HG03432 (cell line): ENCODE measurements around the gene FNTB.
"Not testable (repeated sequence)": the region's sequence is repeated elsewhere in the genome, so short reads cannot be mapped to it uniquely, and the experiment has no call there.

ENCODE experiments used
- ATAC-seq: cut with Tn5 transposase; IDR thresholded peaks from one replicate; pipeline ENCODE4 v1.9.1; 2021; ENCODE audit warnings: mild to moderate bottlenecking, moderate library complexity; ENCODE audit not compliant: unreplicated experiment

The FNTB gene

GRCh38 chr14:65080960-65081747 lies 94.5 kb downstream of the FNTB start:
- no peak for ATAC-seq

- ATAC-seq, result no peak
Measured at GRCh38 chr14:65082930-65083329, 96.2 kb downstream of the FNTB start.

DNA sequence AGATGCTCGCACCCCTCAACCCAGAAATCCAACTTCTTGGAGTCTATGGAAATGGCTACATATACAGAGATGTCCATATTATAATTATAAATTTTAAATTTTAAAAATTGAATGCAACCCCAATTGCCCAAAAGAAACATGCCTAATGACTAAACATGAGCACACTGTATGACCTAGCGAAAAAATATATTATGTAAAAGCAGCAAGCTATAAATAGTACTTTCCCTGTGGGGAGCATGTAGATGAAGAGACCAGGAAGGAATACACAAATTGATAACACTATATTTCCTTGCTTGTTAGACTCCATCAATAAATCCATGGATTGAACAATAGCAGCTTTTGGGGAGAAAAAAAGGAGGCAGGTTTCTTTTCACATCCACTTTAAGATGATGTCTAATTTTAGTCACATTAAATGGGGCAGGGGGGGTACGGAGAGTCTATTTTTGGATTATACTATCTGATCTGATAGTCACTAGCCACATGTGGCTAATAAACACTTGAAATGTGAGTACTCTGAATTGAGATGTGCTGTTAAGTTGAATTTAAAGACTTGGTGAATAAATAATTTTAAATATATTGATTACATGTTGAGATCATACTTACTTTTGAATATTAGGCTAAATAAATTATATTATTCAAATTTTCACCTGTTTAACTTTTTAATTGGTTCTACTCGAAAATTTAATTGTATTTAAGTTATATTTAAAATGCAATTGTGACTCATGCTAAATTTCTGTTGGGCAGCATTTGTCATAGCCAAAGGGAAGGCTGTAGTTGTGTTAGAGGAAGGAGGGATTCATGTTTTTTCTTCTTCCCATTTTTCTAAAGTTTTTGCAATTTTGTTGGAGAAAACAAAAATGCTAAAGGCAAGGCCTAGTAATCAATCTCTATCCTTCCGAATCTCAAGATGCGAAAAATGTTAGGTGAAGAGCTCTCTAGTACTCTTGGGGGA lies 98.1 kb downstream of the FNTB start:
- no peak for ATAC-seq

DNA sequence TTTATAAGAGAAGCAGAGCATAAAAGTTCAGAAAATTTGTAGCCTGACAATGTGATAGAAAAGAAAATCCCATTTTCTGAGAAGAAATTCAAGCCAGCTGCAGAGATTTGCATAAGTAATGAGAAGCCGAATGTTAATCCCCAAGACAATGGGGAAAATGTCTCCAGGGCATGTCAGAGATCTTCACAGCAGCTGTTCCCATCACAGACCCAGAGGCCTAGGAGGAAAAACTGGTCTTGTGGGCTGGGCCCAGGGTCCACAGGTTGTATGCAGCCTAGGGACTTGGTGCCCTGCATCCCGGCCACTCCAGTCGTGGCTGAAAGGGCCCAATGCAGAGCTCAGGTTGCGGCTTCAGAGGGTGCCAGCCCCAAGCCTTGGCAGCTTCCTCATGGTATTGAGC lies 100.0 kb downstream of the FNTB start:
- not testable (repeated sequence) for ATAC-seq

DNA sequence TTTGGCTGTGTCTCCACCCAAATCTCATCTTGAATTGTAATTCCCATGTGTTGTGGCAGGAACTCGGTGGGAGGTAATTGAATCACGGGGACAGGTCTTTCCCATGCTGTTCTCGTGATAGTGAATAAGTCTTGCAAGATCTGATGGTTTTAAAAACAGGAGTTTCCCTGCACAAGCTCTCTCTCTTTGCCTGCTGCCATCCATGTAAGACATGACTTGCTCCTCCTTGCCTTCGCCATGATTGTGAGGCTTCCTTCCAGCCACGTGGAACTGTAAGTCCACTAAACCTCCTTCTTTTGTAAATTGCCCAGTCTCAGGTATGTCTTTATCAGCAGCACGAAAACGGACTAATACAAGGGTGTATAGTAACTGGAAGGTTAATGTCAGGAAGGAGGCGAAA lies 101.1 kb downstream of the FNTB start:
- not testable (repeated sequence) for ATAC-seq

- ATAC-seq, result no peak
Measured at GRCh38 chr14:65092349-65092748, 105.7 kb downstream of the FNTB start.

- no peak for ATAC-seq
Measured at GRCh38 chr14:65095633-65096205, 109.0 kb downstream of the FNTB start.

DNA sequence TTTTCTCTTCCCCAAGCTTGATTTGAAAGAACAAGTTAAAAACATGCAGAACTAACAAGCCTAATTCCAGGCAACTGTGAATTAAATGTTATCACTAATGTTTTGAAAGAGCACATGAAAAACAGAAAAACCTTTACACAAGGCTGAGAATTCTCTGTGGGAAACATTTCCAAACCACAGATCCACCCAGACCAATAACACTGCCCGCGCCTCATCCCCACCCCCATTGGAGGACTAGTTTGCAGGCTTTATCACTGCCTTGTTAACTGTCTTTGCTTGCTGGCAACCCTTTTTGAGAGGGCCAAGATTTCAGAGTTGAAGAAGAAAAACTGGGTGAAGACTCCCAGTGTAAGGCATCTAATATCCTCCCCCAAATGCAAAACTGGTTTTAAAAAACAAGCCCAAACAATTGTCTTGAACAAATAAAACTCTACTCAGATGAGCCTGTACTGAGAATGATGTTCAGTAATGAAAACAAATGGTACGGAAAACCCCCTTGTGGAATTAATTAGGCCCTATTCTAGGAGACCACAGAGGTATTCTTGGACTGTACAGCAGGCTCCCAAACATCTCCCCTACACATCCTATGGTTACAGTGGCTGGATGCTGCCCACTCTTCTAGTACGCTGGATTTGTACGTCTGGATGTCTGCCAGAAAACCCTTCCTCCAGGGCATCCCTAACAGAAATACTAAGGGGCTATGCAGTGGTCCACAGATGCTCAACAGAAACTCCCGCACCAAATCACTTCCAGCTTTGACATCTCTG lies 109.8 kb downstream of the FNTB start:
- ATAC-seq, result no peak

- no peak for ATAC-seq
Measured at GRCh38 chr14:65098586-65098985, 111.9 kb downstream of the FNTB start.

DNA sequence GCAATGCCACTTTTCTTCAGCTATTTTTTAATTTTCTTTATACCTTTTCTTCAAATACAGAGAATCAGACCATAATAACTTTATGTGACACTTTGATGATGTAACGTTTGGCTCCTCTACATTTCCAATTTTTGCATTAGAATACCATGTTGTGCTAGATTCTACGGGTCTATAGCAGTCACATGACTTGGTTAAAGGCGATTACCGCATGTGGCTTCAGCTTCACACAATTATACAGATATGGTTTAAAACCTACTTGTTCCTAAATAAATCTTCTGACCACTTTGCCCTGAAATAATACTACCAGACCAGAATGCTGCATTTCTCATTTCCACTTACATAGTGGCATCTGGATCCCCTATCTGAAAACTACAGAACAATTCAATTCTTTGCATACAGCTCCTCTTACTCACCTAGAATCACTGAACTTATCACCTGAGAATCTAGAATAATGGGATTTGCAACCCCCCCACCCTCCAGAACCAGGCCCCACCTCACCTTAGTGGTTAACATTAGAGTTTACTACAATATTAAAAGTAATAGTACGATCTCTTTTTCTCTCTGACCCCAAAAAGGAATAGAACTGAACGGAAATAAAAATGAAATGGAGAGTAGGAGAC lies 114.3 kb downstream of the FNTB start:
- no peak for ATAC-seq

- peak; percentile 29 for ATAC-seq
Measured at GRCh38 chr14:65101631-65102440, 115.1 kb downstream of the FNTB start.

DNA sequence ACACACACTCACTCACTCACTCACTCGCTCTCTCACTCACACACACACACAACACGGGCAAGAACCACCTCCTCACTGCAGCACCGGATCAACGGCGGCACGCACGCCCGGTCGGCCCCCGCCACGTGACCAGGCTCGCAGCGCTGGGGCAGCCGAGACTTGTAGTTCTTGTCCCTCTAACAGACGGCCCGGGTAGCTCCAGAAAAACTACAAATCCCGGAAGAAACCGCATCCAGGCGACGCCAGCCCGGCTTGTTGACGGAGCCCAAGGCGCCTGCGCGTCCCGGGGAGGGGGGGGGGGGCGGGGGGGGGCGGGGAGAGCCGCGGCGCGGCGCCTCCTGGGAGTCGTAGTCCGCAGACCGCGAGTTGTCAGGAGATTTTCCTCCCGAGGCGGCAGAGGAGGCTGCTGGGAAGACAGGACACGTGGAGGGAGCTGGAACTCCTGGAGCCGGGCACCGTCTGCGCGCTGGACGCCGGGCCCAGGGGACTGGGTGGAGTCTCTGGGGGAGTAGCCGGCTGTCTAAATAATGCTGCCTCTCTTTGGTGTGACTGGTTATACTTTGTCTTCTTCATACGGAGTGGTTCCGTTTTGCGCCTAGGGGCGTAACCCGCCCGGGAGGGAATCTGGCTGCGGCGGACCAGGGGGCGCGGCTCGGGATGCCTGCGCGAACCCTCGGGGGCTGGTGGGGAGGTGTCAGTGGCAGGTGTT lies 115.9 kb downstream of the FNTB start, which contains the start of gene MAX:
MAX (minus strand) TSS at position 77 of the 709 bp plus-strand sequence. CDS start 178 bp downstream, outside the sequence.
- peak; percentile 91 for ATAC-seq

DNA sequence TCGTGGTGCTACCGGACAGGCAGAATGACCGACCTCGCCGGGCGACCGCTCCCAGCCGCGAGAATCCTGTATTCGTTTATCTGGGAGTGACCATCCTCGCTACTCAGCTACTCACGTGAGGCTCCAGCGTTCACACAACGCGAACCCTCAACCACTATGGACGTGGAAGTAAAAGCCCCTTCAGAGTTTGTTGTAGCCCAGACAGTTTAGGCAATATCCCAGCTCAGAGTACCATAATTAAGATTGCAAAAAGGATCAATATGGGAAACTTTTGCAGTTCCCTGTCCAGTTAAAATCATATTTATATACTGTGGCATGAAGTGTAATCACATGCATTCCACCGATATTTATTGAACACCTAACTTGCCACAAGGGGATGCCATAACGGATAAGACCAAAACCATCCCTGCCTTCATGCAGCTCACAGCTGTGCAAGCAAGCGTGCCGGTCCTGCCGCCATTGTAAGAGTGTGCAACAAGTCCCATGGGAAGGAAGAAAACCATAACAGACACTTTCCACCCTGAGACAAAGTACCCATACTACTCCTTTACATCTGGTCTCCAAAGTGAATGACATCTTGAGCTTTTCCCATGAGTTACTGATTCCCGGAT lies 116.6 kb downstream of the FNTB start:
- no peak for ATAC-seq

DNA sequence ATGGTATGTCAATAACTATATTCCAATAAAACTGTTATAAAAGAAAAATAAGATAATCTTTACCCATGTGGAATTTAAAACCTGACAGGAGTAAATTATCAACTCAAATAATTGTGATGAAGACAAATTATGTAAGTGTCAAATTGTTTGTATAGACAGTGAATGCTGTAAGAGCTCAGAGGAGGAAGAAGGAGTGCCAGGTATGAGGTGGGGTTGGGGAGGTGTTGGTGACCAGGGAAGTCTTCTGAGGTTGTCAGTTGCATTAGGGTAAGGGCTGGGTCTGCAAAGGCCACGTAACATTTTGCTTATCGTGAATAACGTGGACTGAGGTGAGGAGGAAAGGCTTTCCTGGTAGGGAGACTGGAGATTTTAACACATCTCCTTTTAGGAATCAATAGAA lies 118.1 kb downstream of the FNTB start:
- no peak for ATAC-seq

GRCh38 chr14:65106316-65106715 lies 119.6 kb downstream of the FNTB start:
- no peak for ATAC-seq

DNA sequence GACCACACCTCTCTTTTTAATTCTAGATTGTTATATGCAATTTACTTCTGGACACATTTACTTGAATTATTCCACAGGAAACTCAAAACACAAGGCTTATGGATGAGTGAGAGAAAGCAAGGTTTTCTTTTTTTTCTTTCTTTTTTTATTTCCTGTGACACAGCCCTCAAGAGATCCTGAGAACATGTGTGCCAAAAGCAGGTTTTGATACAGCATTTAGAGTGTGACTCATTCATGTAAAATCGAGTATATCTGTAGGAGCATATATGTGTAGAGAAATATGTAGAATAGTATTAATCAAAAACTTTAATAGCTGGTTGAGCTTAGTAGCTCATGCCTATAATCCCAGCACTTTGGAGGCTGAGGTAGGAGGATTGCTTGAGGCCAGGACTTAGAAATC lies 120.0 kb downstream of the FNTB start:
- ATAC-seq, result no peak

GRCh38 chr14:65107200-65107599 lies 120.5 kb downstream of the FNTB start:
- ATAC-seq, result no peak

- no peak for ATAC-seq
Measured at GRCh38 chr14:65109357-65109756, 122.7 kb downstream of the FNTB start.
